GM19193 (cell line): ENCODE results near the gene SLC10A1.

ENCODE experiments used
- POLR2A ChIP-seq: IDR thresholded peaks from 4 replicates; pipeline ENCODE4 v1.6.1; 2011; ENCODE audit not compliant: insufficient read depth, insufficient read length; ENCODE audit errors: extremely low read depth

SLC10A1 gene

GRCh38 chr14:69760810-69761209 lies 36.2 kb downstream of the SLC10A1 start:
- no peak for TF ChIP-seq POLR2A

DNA sequence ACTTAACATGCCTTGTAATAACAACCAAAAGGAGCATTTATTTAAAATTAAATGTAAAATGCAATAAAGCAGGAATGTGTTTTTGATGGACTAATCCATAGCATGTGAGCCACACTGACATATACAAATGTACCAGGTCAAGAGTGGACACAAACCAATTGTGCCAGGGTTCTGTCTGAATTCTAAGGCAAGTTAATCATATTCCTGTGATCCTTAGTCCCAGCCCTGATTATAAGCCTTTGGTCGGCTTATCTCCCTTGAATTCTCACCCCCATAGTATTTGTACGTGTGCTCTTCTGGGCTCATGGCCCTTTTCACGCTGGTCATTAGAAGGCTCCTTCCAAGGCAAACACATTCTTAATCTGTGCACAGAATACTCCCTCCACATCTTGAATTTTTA lies 40.7 kb downstream of the SLC10A1 start:
- no peak for TF ChIP-seq POLR2A

- no peak for TF ChIP-seq POLR2A
Observed at GRCh38 chr14:69755784-69756183, 41.3 kb downstream of the SLC10A1 start.

GRCh38 chr14:69755296-69755695 lies 41.7 kb downstream of the SLC10A1 start:
- TF ChIP-seq POLR2A = no peak

GRCh38 chr14:69754487-69754886 lies 42.6 kb downstream of the SLC10A1 start:
- no peak for TF ChIP-seq POLR2A

DNA sequence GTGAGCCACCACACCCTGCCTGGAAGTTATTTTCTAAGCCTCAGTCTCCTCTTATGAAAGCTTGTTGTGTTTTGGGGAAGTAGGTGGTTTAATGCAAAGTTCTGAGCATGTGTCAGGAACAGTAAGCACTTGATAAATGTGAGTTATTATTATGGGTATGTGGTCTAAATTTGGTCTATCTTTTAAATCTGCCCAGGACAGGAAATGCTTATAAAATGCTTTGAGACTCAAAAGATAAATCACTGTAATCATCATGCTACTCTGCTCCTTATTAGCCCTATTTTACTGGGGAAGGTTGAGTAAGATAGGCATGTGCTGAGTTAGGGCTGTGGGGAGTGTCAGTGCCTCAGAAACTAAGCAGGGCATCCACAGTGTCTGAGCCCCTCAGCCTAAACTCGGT lies 43.2 kb downstream of the SLC10A1 start:
- TF ChIP-seq POLR2A = no peak

DNA sequence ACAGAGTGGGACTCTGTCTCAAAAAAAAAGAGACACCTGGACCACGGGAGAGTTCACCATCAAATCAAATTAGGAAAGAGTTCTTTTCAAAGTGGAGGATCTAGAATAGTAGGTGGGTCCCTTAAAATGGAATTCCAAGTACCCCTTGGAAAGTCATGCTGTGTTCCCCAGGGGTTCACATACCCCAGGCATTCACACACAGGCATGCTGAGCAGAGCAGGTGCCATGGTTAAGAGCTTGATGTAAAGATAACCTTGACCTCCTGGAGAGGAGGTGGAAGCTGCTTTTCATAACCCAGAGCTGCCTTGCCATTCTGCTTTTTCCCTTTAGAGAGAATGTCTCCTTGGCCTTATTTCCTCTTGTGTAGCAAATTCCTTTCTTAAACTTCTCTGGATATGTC lies 44.3 kb downstream of the SLC10A1 start:
- TF ChIP-seq POLR2A = no peak

GRCh38 chr14:69750495-69750894 lies 46.5 kb downstream of the SLC10A1 start:
- TF ChIP-seq POLR2A = no peak

- TF ChIP-seq POLR2A = no peak
Observed at GRCh38 chr14:69749956-69750355, 47.1 kb downstream of the SLC10A1 start.

DNA sequence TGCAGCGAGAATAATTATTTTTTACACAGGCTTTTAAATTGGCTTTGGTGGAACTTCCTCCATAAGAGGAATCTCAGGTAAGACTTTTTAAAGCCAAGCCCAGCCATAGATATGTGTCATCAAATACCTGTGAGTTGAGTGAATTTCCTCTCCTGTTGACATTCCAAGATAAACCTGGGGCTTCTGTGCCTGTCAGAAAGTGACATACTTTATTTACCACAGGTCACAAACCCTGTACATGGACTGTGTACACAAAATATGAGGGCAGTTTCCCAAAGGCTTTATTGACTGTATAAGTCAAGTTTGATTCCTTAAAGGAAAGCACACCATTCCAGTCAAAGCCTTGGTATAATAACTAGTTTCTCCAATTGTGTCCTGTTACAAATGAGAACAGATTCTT lies 56.0 kb downstream of the SLC10A1 start:
- no peak for TF ChIP-seq POLR2A

DNA sequence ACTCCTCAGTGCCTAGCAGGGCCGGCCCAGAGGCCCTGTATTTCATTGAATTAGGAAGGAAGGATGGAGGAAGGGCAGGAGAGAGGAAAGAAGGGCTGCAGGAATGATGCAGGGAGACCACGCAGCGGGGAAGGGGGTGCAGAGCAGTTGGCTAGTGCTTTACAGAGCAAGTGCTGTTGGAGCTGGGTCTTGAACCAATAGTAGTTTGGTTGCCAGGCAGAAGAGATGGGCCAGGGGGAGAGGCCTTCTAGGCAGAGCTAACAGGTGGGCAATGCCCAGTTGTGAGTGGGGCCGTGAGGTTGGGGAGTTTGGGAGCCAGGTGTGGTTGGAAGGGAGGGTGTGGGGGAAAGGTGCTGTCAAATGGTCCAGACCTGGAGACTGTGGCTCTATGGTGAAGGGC lies 69.2 kb downstream of the SLC10A1 start:
- TF ChIP-seq POLR2A = no peak

DNA sequence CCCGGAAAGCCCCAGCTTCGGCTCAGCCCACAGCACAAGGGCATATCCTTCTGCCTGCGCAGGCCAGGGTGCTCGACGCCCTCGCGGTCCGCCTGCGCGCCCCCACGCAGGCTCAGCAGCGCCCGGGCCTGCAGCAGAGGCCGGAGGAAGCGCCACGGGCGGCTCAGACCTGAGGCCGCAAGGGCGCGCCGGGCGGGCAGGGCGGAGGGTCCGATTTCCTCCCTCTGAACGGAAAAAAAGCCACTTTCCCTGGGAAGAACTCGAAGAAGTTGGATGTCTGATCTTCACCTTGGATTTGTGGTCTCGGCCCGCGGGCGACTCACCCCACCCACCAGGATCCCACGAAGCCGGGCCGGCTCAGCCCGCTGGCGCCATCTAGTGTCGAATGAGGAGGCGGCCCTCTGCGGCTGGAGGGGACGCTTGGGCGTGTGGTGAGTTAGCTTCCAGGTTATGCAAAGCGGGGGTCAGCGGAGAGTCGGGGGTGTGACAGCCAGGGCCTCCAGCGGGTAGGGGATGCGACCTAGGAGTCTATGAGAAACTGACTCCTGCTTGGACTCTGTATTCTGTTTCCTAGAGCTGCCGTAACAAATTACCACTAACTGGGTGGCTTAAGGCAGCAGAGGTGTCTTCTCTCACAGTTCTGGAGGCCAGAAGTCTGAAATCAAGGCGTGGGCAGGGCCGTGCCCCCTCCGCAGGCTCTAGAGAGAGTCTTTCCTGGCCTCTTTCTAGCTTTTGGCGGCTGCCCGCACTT lies 70.1 kb downstream of the SLC10A1 start:
- no peak for TF ChIP-seq POLR2A
